Activated T-cell treated with anti-CD3 and anti-CD28 coated beads, Interleukin-2, amount 50 U/mL, for 1 hour (primary cell): ENCODE data around the gene CYP11A1.

Source experiments
- DNase-seq: peaks from one replicate; pipeline ENCODE4 v3.0.0-alpha.2; 2020

Gene CYP11A1

DNA sequence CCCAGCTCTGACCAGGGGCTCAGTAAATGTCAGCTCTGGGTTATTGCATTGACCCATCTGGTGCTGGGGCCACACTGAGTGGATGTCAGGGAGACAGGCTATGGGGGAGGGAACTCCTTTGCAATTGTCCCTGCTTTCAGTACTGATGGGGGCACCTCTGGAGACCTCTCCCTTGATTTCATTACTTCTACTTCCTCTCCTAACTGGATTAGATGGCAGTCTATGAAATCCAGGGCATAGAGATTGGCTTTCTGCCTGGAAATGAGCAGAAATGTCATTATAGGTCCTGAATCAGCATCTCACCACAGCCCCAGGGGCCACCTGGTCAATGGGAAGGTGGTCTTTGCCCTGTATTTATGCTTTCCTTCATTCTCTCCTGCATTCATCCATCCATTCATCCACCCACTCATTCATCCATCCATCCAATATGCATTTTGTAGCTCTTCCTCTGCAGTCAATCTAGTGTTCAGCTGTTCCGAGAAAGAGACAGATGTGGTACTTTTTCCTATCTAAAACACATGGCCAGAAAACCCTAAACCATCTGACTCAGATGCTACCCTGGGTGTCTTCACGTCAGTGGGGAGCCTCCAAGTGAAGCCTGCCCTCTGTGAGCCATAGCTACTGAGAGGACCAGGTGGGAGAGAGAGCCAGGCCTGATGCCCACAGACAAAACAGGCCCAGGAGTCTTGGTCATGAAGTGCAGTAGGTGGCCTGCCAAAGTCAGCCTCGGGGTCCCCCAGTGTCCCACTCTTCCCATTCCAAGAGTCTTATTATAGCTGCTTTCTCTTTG, 74.2 kb downstream of the CYP11A1 start:
- DNase-seq, result no peak

DNA sequence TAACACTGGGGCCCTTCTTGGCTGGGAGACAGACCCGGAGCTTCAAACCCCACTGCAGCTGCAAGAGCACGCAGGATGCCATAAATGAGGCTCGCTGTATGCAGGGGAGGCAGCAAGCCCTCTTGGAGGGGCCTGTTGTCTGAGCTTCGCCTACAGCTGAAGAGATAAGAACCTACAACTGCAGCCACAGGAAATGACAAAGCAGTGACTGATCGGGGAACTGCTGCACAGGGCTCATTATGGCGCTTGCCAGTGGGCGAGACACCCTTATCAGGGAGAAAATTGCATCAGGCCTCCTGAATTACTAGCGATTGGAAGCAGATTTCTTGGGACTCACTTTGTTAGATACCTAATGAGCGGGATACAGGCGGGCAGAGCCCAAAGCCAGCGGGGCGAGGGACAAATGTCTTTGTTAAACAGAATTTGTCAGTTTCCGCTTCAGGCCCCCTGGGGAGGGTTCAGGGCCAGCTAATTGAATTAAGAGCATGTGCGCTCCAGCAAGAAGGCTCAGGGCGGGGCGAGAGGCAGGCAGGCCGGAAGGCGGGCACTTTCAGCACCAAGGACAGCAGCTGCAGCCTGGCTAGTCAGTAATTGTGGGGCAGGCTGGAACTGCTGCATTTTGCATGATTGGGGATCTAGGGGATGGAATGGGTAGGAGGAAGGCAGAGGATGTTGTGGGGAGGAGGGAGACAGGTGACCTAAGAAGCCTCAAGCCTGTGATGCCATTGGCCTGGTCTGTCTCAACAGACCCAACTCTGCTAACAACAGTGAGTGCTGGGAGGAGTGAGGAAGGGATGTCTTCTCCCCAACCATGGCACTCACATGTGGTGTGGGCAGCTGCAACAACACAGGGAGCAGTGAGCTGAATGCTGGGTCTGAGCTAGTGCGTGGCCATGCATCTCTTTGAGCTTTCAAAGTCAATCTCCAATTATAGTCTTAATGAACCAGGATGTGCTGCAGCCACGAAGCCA, 76.1 kb downstream of the CYP11A1 start:
- peak; percentile 65 for DNase-seq

DNA sequence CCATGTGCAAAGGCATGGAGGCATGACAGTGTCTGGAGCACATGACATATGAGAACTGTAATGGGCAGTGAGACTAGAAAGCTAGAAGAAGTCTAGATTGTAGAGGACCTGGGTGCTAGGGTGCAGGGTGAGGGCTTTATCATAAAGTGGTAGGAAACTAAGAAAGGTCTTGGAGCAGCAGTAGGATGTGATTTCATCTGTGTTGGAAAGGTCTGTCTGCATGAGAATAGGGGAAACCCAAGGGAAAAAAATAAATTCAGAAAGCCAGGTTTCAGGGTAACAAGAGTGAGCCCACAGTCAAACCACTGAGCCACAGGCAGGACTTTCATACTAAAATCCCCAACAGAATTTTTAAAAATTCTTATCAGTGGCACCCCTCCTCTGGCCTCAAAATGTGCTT, 76.8 kb downstream of the CYP11A1 start:
- no peak for DNase-seq

DNA sequence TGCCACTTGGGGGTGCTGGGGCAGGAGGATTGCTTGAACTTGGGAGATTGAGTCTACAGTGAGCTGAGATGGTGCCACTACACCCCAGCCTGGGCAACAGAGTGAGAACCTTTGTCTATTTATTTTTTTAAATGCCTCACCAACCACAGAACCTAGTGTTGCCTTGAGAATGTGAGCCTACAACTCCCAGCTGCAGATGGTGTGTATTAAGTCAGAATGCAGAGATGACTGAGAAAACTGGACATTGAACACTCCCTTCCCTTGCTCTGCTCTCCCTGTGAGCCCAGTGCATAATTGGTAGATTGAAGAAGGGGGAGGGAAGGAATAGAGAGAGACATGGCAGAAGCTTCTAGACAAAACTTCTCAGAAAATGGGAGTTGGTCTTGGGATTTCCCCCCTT, 77.8 kb downstream of the CYP11A1 start:
- no peak for DNase-seq
